ENCODE results near the gene CLEC7A. TPM values are rescaled to one million over a fixed set of nuclear protein-coding genes. Genes with fewer than 3 reads are reported as not detected.

CLEC7A gene
- total RNA-seq, 2 donors from 2014 or later: 4.2 to 7.9 TPM

- H3K27me3 ChIP-seq: no peaks in the 10 kb centered on the region
- TF ChIP-seq CTCF (IDR thresholded peaks at IDR 0.05): no peak
- no peaks in the 10 kb centered on the region for H3K36me3 ChIP-seq
- H3K9me3 ChIP-seq: no peaks in the 10 kb centered on the region
- DNase-seq (ENCODE audit: low spot score): no peak
- H3K4me1 ChIP-seq: peaks cover 0 to 3% of the 10 kb centered on the region in 2 donors
- no peak overlapping the region for H3K27ac ChIP-seq
- H3K4me3 ChIP-seq: no peak overlapping the region
Observed at GRCh38 chr12:10126413-10126812, 3.6 kb downstream of the CLEC7A start.

GRCh38 chr12:10122689-10123088 is 7.3 kb downstream of the CLEC7A start:
- H3K36me3 ChIP-seq: no peaks in the 10 kb centered on the region
- H3K4me3 ChIP-seq: no peak overlapping the region
- TF ChIP-seq CTCF (IDR thresholded peaks at IDR 0.05): no peak
- H3K4me1 ChIP-seq: no peaks in the 10 kb centered on the region
- no peak overlapping the region for H3K27ac ChIP-seq
- no peak for DNase-seq (ENCODE audit: low spot score)
- no peaks in the 10 kb centered on the region for H3K27me3 ChIP-seq
- H3K9me3 ChIP-seq: no peaks in the 10 kb centered on the region

- Histone ChIP-seq H3K9me3 (no peaks in the 10 kb centered on the region), H3K4me1 (no peaks in the 10 kb centered on the region), H3K4me3 (no peak overlapping the region), H3K27ac (no peak overlapping the region), H3K36me3 (no peaks in the 10 kb centered on the region), H3K27me3 (no peaks in the 10 kb centered on the region)
- DNase-seq (ENCODE audit: low spot score): no peak
- no peak for TF ChIP-seq CTCF (IDR thresholded peaks at IDR 0.05)
Observed at GRCh38 chr12:10121278-10121677, 8.7 kb downstream of the CLEC7A start.

- Histone ChIP-seq H3K36me3 (no peaks in the 10 kb centered on the region), H3K4me1 (no peaks in the 10 kb centered on the region), H3K4me3 (no peak overlapping the region), H3K27ac (no peak overlapping the region), H3K9me3 (no peaks in the 10 kb centered on the region), H3K27me3 (no peaks in the 10 kb centered on the region)
- DNase-seq (ENCODE audit: low spot score): no peak
- TF ChIP-seq CTCF (IDR thresholded peaks at IDR 0.05): no peak
Observed at GRCh38 chr12:10119066-10119465, 10.9 kb downstream of the CLEC7A start.

- no peak for DNase-seq (ENCODE audit: low spot score)
- Histone ChIP-seq H3K9me3 (no peaks in the 10 kb centered on the region), H3K4me3 (no peak overlapping the region), H3K4me1 (no peaks in the 10 kb centered on the region), H3K27ac (no peak overlapping the region), H3K27me3 (no peaks in the 10 kb centered on the region), H3K36me3 (no peaks in the 10 kb centered on the region)
- TF ChIP-seq CTCF (IDR thresholded peaks at IDR 0.05): no peak
Observed at GRCh38 chr12:10115890-10116289, 14.1 kb downstream of the CLEC7A start.

- Histone ChIP-seq H3K27ac (no peak overlapping the region), H3K27me3 (no peaks in the 10 kb centered on the region), H3K4me3 (no peak overlapping the region), H3K36me3 (no peaks in the 10 kb centered on the region), H3K9me3 (no peaks in the 10 kb centered on the region), H3K4me1 (no peaks in the 10 kb centered on the region)
- TF ChIP-seq CTCF (IDR thresholded peaks at IDR 0.05): no peak
- DNase-seq (ENCODE audit: low spot score): no peak
Observed at GRCh38 chr12:10115311-10115710, 14.7 kb downstream of the CLEC7A start.
